Liver (tissue), 3 donors: Measurements from ENCODE around the gene IL10.

ENCODE experiments used
- CTCF ChIP-seq: fragments of 150-350 bp; IDR thresholded peaks from 2 replicates; pipeline ENCODE4 v1.5.1; 2017; ENCODE audit warnings: improper control_type of control experiment, low read depth, low read length; ENCODE audit not compliant: missing input control
- EGR1 ChIP-seq, 2 donors: IDR thresholded peaks; 2 replicates each; pipeline ENCODE4 v1.6.1; 2016 to 2018; ENCODE audit warnings: antibody characterized with exemption in 2 of 2, low read depth in 2 of 2
- HNF4A ChIP-seq, 2 donors: conservative IDR thresholded peaks; 2 replicates each; pipeline ENCODE4 v1.6.1; 2016; ENCODE audit warnings: antibody characterized with exemption in 2 of 2, mild to moderate bottlenecking in 2 of 2
- HNF4G ChIP-seq: IDR thresholded peaks from 2 replicates; pipeline ENCODE4 v1.6.1; 2016; ENCODE audit warnings: antibody characterized with exemption
- JUND ChIP-seq, 2 donors: IDR thresholded peaks; 2 replicates each; pipeline ENCODE4 v1.6.1; 2016; ENCODE audit warnings: antibody characterized with exemption in 2 of 2
- RAD21 ChIP-seq, 2 donors: IDR thresholded peaks; 2 replicates each; pipeline ENCODE4 v1.6.1; 2016; ENCODE audit warnings: antibody characterized with exemption in 2 of 2, mild to moderate bottlenecking in 2 of 2
- REST ChIP-seq: IDR thresholded peaks from 2 replicates; pipeline ENCODE4 v1.6.1; 2016; ENCODE audit warnings: antibody characterized with exemption, mild to moderate bottlenecking
- RXRA ChIP-seq, 2 donors: IDR thresholded peaks; 2 replicates each; pipeline ENCODE4 v1.6.1; 2017 to 2018; ENCODE audit warnings: antibody characterized with exemption in 2 of 2, mild to moderate bottlenecking in 1 of 2
- SP1 ChIP-seq: IDR thresholded peaks from 2 replicates; pipeline ENCODE4 v1.6.1; 2018; ENCODE audit warnings: antibody characterized with exemption, mild to moderate bottlenecking
- TAF1 ChIP-seq: conservative IDR thresholded peaks from 2 replicates; pipeline ENCODE4 v1.6.1; 2016; ENCODE audit warnings: antibody characterized with exemption, mild to moderate bottlenecking
- ZBTB33 ChIP-seq: IDR thresholded peaks from 2 replicates; pipeline ENCODE4 v1.6.1; 2016; ENCODE audit warnings: antibody characterized with exemption
- donor health status: healthy.
- donor health status: healthy.

- TF ChIP-seq CTCF (no peak), RXRA (IDR thresholded peaks at IDR 0.05) (no peak), TAF1 (no peak), RAD21 (IDR thresholded peaks at IDR 0.05) (no peak), EGR1 (IDR thresholded peaks at IDR 0.05; ENCODE audit: low read depth in 2 of 2) (no peak), REST (no peak), SP1 (no peak), HNF4A (conservative IDR thresholded peaks at IDR 0.05) (no peak), JUND (IDR thresholded peaks at IDR 0.05) (no peak), HNF4G (no peak), ZBTB33 (no peak)
Measured at GRCh38 chr1:206779638-206780037, 7.3 kb upstream of the IL10 start.
